ENCODE measurements around the gene SESN1.

The SESN1 gene

GRCh38 chr6:108974201-108974600, 120.4 kb downstream of the SESN1 start:
- H3K9me3 ChIP-seq (ENCODE audit: severe bottlenecking): no peaks in the 10 kb centered on the region
- no peak for TF ChIP-seq CTCF (IDR thresholded peaks at IDR 0.05; ENCODE audit: low read depth, low read length)
- no peak overlapping the region for H3K27ac ChIP-seq
- H3K36me3 ChIP-seq: no peaks in the 10 kb centered on the region
- no peaks in the 10 kb centered on the region for H3K27me3 ChIP-seq (ENCODE audit: insufficient read depth, low read depth, severe bottlenecking)
- H3K4me3 ChIP-seq (ENCODE audit: low read depth, low read length): no peak overlapping the region
- DNase-seq: no peak

GRCh38 chr6:108969776-108970175, 124.9 kb downstream of the SESN1 start:
- no peaks in the 10 kb centered on the region for H3K36me3 ChIP-seq
- no peak for TF ChIP-seq CTCF (IDR thresholded peaks at IDR 0.05; ENCODE audit: low read depth, low read length)
- H3K27me3 ChIP-seq (ENCODE audit: insufficient read depth, low read depth, severe bottlenecking): no peaks in the 10 kb centered on the region
- DNase-seq: no peak
- no peaks in the 10 kb centered on the region for H3K9me3 ChIP-seq (ENCODE audit: severe bottlenecking)
- H3K4me3 ChIP-seq (ENCODE audit: low read depth, low read length): no peak overlapping the region
- H3K27ac ChIP-seq: no peak overlapping the region

- Histone ChIP-seq H3K36me3 (no peaks in the 10 kb centered on the region), H3K4me3 (ENCODE audit: low read depth, low read length) (no peak overlapping the region), H3K9me3 (ENCODE audit: severe bottlenecking) (no peaks in the 10 kb centered on the region), H3K27me3 (ENCODE audit: insufficient read depth, low read depth, severe bottlenecking) (no peaks in the 10 kb centered on the region), H3K27ac (no peak overlapping the region)
- TF ChIP-seq CTCF (IDR thresholded peaks at IDR 0.05; ENCODE audit: low read depth, low read length): 0 out of 2 replicates have a peak, but pooled peaks have one; percentile 5
- DNase-seq: no peak
These were observed 126.0 kb downstream of the SESN1 start for GRCh38 chr6:108968325-108969316.

- H3K9me3 ChIP-seq (ENCODE audit: severe bottlenecking): no peaks in the 10 kb centered on the region
- H3K27me3 ChIP-seq (ENCODE audit: insufficient read depth, low read depth, severe bottlenecking): no peaks in the 10 kb centered on the region
- DNase-seq: peak; percentile 17
- H3K27ac ChIP-seq: no peak overlapping the region
- no peak for TF ChIP-seq CTCF (IDR thresholded peaks at IDR 0.05; ENCODE audit: low read depth, low read length)
- H3K4me3 ChIP-seq (ENCODE audit: low read depth, low read length): no peak overlapping the region
- H3K36me3 ChIP-seq: no peaks in the 10 kb centered on the region
These were observed 127.5 kb downstream of the SESN1 start for GRCh38 chr6:108966855-108967755.

- no peak for TF ChIP-seq CTCF (IDR thresholded peaks at IDR 0.05; ENCODE audit: low read depth, low read length)
- Histone ChIP-seq H3K27me3 (ENCODE audit: insufficient read depth, low read depth, severe bottlenecking) (no peaks in the 10 kb centered on the region), H3K9me3 (ENCODE audit: severe bottlenecking) (no peaks in the 10 kb centered on the region), H3K4me3 (ENCODE audit: low read depth, low read length) (no peak overlapping the region), H3K27ac (no peak overlapping the region), H3K36me3 (no peaks in the 10 kb centered on the region)
- DNase-seq: no peak
These were observed 128.4 kb downstream of the SESN1 start for GRCh38 chr6:108966251-108966650.

Measured in WERI-Rb-1 (cell line).